ENCODE results near the gene MINDY4.

Gene MINDY4

DNA sequence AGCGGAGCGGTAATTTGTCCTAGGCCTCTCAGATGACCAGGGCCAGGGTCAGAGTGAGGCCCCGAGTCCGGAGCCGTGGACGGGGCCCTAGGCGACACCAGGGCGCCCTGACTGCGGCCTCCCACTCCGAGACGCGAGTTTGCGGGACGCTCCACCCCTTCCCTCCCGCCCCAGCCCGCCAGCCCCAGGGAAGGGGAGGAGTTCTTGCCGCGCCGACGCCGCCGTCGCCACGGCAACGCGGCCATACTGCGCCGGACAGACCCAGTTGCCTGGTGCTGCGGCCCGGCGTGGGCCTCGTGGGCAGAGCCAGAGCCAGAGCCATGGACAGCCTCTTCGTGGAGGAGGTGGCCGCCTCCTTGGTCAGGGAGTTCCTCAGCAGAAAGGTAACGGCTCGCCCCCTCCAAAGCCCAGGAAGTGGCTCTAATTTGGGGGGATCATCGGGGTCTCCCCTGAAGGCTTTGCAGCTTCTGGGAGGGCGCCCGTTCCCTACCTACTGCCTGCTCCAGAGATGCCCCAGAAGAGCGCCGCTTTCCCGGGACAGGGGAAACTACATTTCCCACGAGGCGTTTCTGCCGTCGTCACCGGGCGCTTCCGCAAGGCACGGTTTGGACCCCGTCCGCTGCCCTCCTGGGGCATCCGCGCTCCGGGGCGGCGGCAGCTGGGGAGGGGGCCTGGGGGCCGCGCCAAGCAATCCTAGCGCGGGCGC, at the start of gene MINDY4:
Gene MINDY4 (plus strand): TSS at position 244 of the 706 bp plus-strand sequence. CDS start 77 bp downstream, at position 321.
- in situ Hi-C loops (cut with MboI; ENCODE audit: low pct_unique_long_range_greater_than_20kb, low sequenced_read_pairs) = no loop called here
- peak; percentile 55 for DNase-seq

GRCh38 chr7:30722187-30722586, 49.0 kb upstream of the MINDY4 start:
- in situ Hi-C loops (cut with MboI; ENCODE audit: low pct_unique_long_range_greater_than_20kb, low sequenced_read_pairs) = no loop called here
- no peak for DNase-seq

DNA sequence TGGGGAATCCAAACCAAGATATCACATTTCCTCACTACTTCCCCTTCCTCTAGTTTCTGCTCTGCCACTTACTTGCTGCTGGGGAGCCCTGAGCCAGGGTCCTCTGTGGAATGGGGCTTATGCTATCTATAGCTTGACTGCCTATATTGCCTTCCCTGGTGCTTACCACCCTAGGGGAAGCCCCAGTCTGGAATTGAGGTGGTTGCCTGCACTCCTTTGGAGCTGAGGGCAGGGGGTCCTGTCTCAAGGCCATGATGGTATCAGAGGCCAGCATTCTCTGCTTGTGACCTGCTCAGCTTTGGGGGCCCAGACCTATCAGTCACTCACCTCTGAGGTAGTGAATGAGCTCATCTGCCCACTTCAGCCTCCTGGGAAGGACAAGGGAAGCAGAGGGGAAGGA, 48.5 kb upstream of the MINDY4 start:
- DNase-seq = no peak
- in situ Hi-C loops (cut with MboI; ENCODE audit: low pct_unique_long_range_greater_than_20kb, low sequenced_read_pairs) = no loop called here

DNA sequence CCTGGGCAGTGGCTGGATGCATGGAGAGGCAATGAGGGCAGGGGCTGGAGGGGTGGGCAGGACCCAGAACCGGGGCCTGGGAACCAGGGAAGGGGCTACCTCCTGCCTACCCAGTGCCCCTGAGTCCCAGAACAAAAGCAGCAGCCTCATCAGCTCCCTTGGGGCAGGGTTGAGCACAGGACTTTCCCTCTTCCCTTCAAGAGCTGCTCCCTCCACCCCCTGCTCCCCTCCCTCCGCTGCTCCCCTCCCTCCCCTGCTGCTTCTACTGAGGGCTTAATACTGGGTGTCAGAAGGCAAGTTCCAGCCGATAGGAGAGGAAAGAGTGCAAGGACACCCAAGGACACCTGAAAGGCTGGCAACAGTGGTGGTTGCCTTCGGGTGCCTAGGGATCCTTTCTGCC, 47.4 kb upstream of the MINDY4 start:
- no peak for DNase-seq
- in situ Hi-C loops (cut with MboI; ENCODE audit: low pct_unique_long_range_greater_than_20kb, low sequenced_read_pairs) = no loop called here

DNA sequence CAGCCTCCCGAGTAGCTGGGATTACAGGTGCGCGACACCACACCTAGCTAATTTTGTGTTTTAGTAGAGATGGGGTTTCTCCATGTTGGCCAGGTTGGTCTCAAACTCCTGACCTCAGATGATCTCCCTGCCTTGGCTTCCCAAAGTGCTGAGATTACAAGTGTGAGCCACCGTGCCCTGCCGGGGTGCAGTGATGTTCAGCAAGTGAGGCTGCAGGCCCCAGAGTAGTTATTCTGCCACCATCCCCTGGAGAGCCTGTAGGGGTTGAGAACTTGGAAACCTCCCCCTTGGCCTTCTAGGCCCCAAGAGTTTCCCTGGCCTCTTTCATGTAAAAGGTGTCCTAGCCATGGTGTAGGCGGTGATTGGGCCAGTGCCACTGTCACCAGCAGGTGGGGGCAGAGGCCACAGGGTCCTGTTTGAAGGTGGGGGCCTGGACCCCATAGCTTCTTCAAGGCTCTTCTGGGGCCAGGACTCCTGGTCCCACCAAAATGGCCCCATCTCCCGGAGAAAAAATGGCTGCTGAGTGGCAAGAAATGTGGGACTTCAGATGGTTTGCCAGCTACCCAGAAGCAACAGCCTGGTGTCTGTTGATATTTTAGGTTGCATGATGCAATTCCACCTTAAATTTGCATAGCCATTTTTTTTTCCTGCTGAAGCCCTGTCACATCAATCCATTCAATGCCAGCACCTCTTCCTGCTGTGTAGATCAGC, 44.8 kb upstream of the MINDY4 start:
- DNase-seq = no peak
- in situ Hi-C loops (cut with MboI; ENCODE audit: low pct_unique_long_range_greater_than_20kb, low sequenced_read_pairs) = no loop called here

GRCh38 chr7:30727061-30727945, 43.9 kb upstream of the MINDY4 start:
- peak; percentile 48 for DNase-seq
- in situ Hi-C loops (cut with MboI; ENCODE audit: low pct_unique_long_range_greater_than_20kb, low sequenced_read_pairs) = no loop called here

DNA sequence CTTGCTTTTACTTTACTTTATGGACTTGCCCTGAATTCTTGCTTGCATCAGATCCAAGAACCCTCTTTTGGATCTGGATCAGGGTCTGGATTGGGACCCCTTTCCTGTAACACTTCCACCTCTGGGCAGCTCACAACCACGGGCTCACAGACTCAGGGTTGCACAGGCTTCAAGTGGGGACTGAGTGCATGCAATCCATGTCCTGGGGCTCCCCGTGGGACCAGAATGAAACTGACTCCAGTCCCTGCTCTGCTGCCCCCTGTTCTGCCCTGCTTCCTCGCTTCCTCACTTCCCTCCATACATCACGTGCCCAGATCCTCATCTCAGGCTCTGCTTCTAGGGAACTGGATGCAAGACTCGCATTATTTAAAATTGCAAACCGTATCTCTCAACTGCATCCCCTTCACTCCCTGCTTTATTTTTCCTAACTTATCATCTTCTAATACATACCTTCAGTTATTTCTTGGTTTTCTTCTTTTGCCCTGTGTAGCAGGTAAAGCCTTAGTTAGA, 42.6 kb upstream of the MINDY4 start:
- in situ Hi-C loops (cut with MboI; ENCODE audit: low pct_unique_long_range_greater_than_20kb, low sequenced_read_pairs) = no loop called here
- no peak for DNase-seq

DNA sequence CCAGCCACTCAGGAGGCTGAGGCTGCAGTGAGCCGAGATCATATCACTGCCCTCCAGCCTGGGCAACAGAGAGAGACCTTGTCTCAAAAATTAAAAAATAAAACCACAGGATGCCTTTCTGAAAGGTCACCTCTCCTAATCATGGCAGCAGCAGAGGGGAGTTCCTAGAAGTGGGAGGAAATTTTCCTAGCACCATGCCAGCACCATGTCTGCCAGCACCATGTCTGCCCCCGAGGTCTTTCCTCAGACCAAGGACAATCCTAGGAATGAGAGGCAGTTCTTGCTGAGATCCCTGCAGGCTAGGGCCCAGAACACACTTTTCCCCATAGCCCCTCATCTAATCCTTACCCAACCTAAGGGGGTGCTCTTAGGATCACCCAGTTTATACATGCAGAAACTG, 41.6 kb upstream of the MINDY4 start:
- in situ Hi-C loops (cut with MboI; ENCODE audit: low pct_unique_long_range_greater_than_20kb, low sequenced_read_pairs) = no loop called here
- DNase-seq = no peak

DNA sequence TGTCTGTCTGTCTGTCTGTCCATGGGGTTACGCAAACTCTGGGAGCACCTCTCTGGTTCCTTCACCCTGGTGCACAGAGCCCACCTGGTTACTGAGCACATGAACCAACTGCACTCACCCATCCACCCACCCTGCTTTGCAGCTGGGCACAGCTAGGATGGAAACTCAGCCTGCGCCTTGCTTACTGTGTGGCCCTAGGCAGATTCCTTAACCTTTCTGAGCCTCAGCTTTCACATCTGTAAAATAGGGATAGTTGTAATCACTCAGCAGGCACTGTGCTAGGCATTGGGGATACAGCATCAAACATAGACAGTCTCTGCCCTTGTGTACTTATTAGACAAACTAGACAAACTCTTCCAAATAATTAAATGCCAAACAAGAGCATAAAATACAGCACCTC, 41.1 kb upstream of the MINDY4 start:
- in situ Hi-C loops (cut with MboI; ENCODE audit: low pct_unique_long_range_greater_than_20kb, low sequenced_read_pairs) = no loop called here
- DNase-seq = no peak

DNA sequence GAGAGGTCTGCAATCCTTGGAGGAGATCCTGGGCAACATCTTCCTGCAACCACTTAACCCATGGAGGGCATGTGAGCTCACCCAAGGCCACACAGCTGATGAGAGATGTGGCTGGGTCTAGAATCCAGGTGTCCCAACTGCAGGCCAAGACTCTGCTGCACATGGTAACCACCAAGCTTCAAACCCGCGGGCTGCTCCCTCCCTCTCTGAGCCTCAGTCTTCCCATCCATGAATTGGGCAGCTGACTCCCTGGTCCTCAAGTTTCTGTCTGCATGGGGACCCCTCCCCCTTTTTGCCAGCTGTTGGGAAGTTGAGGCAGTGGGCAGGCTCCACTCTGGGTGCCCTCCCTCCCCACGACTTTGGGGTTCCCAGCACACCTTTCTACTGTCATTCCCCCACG, 40.2 kb upstream of the MINDY4 start:
- no peak for DNase-seq
- in situ Hi-C loops (cut with MboI; ENCODE audit: low pct_unique_long_range_greater_than_20kb, low sequenced_read_pairs) = no loop called here

GRCh38 chr7:30731581-30731980, 39.6 kb upstream of the MINDY4 start:
- DNase-seq = no peak
- in situ Hi-C loops (cut with MboI; ENCODE audit: low pct_unique_long_range_greater_than_20kb, low sequenced_read_pairs) = no loop called here

GRCh38 chr7:30732606-30733005, 38.6 kb upstream of the MINDY4 start:
- no peak for DNase-seq
- in situ Hi-C loops (cut with MboI; ENCODE audit: low pct_unique_long_range_greater_than_20kb, low sequenced_read_pairs) = no loop called here

GRCh38 chr7:30733216-30733615, 38.0 kb upstream of the MINDY4 start:
- in situ Hi-C loops (cut with MboI; ENCODE audit: low pct_unique_long_range_greater_than_20kb, low sequenced_read_pairs) = no loop called here
- DNase-seq = no peak

GRCh38 chr7:30733691-30734090, 37.5 kb upstream of the MINDY4 start:
- in situ Hi-C loops (cut with MboI; ENCODE audit: low pct_unique_long_range_greater_than_20kb, low sequenced_read_pairs) = no loop called here
- no peak for DNase-seq

- in situ Hi-C loops (cut with MboI; ENCODE audit: low pct_unique_long_range_greater_than_20kb, low sequenced_read_pairs) = no loop called here
- DNase-seq = no peak
These were observed 36.7 kb upstream of the MINDY4 start for GRCh38 chr7:30734497-30734896.

GRCh38 chr7:30735631-30736030, 35.6 kb upstream of the MINDY4 start:
- in situ Hi-C loops (cut with MboI; ENCODE audit: low pct_unique_long_range_greater_than_20kb, low sequenced_read_pairs) = no loop called here
- no peak for DNase-seq

GRCh38 chr7:30736291-30736690, 34.9 kb upstream of the MINDY4 start:
- in situ Hi-C loops (cut with MboI; ENCODE audit: low pct_unique_long_range_greater_than_20kb, low sequenced_read_pairs) = no loop called here
- DNase-seq = no peak

DNA sequence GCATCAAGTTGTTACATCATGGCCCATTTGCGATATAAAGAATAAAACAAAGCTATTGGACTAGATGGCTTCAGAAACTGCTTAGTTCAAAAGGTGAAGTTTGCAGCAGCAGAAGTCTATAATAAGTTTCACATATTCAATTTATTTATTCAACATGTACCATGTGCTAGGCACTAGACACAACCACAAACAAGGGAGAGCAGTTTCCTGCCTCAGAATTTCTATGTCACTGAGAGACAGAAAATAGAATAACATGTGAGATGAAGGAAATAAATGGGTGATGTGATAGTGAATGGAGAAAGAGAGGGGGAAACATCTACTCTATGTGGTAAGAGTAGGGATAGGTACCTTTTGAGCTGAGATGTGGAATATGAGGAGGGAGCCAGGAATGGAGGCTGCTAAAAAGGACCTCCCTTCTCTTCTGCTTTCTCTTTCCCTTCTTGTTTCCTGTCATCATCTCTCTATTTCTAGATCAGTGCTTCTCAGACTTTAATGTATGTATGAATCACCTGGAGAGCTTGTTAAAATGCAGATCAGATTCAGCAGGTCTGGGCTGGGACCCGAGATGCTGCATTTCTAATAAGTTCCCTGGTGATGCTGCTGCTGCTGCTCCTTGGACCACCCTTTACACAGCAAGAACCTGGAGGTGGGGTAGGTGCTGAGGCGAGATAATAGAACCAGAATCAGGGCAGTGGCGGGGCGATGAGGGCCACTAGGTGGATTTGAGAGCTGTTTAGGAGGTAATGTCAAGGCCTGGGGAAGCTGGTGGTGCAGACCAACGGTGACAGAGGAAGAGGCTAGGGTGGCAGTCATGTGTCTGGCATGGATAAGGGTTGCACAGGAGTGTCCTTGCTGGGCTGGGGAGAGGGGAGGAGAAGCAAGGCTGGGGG, 32.9 kb upstream of the MINDY4 start:
- in situ Hi-C loops (cut with MboI; ENCODE audit: low pct_unique_long_range_greater_than_20kb, low sequenced_read_pairs) = no loop called here
- DNase-seq = no peak

DNA sequence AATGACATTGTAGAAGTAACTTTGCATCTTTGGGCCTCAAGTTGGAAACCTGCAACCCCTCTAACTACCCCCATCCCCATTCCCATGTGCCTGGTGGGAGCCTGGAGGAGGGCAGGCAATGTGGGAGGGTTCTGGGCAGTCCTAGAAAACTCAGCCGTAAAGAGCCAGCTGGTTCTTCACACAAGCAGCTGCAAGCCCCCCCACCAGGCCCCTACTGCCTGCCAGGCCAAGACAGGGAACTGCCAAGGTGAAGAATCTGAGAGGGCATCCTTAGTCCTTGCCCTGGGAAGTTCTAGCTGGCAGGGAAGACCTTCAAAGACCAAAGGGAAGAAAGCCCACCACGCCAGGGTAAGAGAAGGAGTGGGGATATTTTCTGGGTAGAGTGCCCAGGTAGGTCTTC, 31.5 kb upstream of the MINDY4 start:
- in situ Hi-C loops (cut with MboI; ENCODE audit: low pct_unique_long_range_greater_than_20kb, low sequenced_read_pairs) = no loop called here
- no peak for DNase-seq
